ENCODE data around the gene FBXO31.

The FBXO31 gene

DNA sequence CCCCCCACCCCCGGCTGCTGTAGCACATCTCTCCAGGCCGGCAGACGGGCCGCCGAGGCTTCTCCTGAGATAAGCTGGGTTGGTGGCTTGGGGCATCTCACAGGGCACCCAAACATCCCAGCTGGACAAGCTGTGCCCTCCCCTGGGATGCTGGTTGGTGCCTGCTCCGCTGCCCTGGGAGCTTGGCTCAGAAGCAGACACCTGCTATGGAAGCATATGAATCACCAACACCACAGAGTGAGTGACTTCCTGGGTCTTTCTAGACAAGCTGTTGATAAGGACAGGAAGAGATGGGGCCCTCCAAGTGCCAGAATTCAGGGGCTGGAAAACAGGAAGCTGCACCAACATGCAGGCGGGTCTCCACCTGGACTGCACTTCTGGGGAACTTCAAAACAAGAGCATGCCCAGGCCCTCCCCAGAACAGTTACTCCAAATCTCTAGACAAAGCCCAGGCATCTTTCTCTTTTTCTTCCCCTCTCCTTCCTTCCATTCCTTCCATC, 80.1 kb downstream of the FBXO31 start:
- peaks cover 2% of the 10 kb centered on the region for H3K36me3 ChIP-seq (ENCODE audit: control insufficient read depth, insufficient read depth, low read length)
- no peaks in the 10 kb centered on the region for H3K9me3 ChIP-seq (ENCODE audit: control insufficient read depth, low read length)
- WGBS, 2 experiments (ENCODE audit: insufficient coverage in 2 of 2): 93 to 94% methylated on average over 3 to 5 of the region's 7 CpGs
- no peak overlapping the region for H3K4me3 ChIP-seq (ENCODE audit: extremely low read depth, insufficient read depth, low read length, poor library complexity, severe bottlenecking)
- H3K27ac ChIP-seq (ENCODE audit: low read depth, low read length, severe bottlenecking): no peak overlapping the region
- H3K4me1 ChIP-seq (ENCODE audit: control insufficient read depth, insufficient read depth, low read length, poor library complexity, severe bottlenecking): peaks cover 3% of the 10 kb centered on the region

DNA sequence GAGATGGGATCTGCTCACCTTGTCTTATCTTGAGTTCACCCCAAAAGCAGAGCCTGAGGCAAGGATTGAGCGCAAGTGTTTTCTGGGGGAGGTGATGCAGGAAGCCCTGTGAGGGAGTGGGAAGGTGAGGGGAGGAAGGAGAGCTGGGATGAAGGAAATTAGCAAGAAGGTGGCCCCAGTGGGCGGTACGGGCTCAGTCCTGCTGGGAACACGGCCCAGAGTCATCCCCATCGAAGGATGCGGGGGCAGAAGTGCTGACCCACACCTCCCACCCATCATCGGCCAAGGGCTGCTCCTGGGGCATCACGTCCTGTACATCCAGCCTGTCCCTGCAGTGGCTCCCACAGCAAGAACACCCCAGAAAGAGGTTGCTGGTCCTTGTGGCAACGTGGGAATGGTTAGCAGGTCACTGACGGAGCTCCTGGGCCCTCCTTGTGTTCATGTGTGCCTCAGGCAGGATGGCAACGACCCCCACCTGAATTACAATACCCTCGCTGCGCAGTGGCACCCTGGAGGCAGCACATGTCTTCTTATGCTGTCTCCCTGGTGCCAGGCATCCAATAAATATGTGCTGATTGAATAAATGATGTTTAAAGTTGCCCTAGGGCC, 84.6 kb downstream of the FBXO31 start:
- H3K36me3 ChIP-seq (ENCODE audit: control insufficient read depth, insufficient read depth, low read length): peaks cover 2% of the 10 kb centered on the region
- no peak overlapping the region for H3K27ac ChIP-seq (ENCODE audit: low read depth, low read length, severe bottlenecking)
- H3K4me1 ChIP-seq (ENCODE audit: control insufficient read depth, insufficient read depth, low read length, poor library complexity, severe bottlenecking): peaks cover 3% of the 10 kb centered on the region
- WGBS, 2 experiments (ENCODE audit: insufficient coverage in 2 of 2): 83 to 91% methylated on average over 9 to 11 of the region's 13 CpGs
- H3K9me3 ChIP-seq (ENCODE audit: control insufficient read depth, low read length): no peaks in the 10 kb centered on the region
- no peak overlapping the region for H3K4me3 ChIP-seq (ENCODE audit: extremely low read depth, insufficient read depth, low read length, poor library complexity, severe bottlenecking)

DNA sequence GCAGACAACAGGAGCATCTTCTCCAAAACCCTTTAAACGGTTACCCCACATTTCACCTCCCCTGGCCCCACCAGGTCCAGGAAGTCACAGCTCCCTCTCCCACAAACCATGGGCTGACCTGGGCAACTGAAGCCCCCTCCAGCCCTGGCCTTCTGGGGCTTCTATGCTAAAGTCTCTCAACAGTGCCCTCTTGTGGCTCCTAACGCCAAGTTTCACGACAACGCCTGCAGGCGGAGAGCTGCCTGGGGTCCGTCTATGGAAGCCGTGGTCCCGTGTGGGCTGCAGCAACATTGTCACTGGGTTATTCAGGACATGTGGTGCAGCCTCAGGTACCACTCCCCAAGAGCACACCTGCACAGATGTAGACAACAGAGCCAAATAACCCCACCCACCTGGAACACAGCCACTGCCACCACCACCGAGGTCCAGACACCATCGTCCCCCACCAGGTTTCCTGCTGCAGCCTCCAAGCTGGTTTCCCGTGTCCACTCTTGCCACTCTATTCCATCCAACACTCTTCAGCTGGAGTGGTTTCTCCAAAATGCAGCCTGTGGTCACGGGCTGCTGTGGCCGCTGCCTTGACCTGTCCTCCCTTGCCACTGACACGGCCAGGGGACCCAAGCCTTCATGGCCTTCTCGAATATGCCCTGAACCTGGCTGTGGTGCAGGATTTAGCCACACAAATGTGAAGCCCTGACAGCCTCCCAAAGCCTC, 85.5 kb downstream of the FBXO31 start:
- Histone ChIP-seq H3K4me3 (ENCODE audit: extremely low read depth, insufficient read depth, low read length, poor library complexity, severe bottlenecking) (no peak overlapping the region), H3K4me1 (ENCODE audit: control insufficient read depth, insufficient read depth, low read length, poor library complexity, severe bottlenecking) (no peaks in the 10 kb centered on the region), H3K9me3 (ENCODE audit: control insufficient read depth, low read length) (no peaks in the 10 kb centered on the region), H3K27ac (ENCODE audit: low read depth, low read length, severe bottlenecking) (no peak overlapping the region), H3K36me3 (ENCODE audit: control insufficient read depth, insufficient read depth, low read length) (peaks cover 2% of the 10 kb centered on the region)
- 60 to 62% methylated on average over 15 of the region's 15 CpGs for WGBS, 2 experiments (ENCODE audit: insufficient coverage in 2 of 2)

DNA sequence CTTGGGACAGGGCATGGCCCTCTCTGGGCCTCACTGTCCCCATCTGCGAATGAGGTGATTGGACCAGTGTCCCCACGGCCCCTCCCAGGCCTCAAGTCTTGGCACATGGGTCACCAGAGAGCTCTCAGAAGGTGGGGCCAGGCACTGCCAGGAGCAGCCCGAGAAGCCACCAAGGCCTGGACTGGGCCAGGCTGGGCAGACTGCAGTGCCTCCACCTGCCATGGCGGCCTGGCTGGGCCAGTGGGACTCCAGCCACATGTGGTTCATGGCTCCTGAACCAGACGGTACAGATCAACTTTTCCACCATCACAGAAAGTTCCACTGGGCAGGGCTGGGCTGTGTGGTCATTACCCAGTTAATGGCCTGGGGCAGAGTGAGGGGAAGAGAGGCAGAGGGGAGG, 86.2 kb downstream of the FBXO31 start:
- Histone ChIP-seq H3K27ac (ENCODE audit: low read depth, low read length, severe bottlenecking) (no peak overlapping the region), H3K9me3 (ENCODE audit: control insufficient read depth, low read length) (no peaks in the 10 kb centered on the region), H3K36me3 (ENCODE audit: control insufficient read depth, insufficient read depth, low read length) (no peaks in the 10 kb centered on the region), H3K4me1 (ENCODE audit: control insufficient read depth, insufficient read depth, low read length, poor library complexity, severe bottlenecking) (no peaks in the 10 kb centered on the region), H3K4me3 (ENCODE audit: extremely low read depth, insufficient read depth, low read length, poor library complexity, severe bottlenecking) (no peak overlapping the region)
- 92 to 94% methylated on average over 4 of the region's 5 CpGs for WGBS, 2 experiments (ENCODE audit: insufficient coverage in 2 of 2)

DNA sequence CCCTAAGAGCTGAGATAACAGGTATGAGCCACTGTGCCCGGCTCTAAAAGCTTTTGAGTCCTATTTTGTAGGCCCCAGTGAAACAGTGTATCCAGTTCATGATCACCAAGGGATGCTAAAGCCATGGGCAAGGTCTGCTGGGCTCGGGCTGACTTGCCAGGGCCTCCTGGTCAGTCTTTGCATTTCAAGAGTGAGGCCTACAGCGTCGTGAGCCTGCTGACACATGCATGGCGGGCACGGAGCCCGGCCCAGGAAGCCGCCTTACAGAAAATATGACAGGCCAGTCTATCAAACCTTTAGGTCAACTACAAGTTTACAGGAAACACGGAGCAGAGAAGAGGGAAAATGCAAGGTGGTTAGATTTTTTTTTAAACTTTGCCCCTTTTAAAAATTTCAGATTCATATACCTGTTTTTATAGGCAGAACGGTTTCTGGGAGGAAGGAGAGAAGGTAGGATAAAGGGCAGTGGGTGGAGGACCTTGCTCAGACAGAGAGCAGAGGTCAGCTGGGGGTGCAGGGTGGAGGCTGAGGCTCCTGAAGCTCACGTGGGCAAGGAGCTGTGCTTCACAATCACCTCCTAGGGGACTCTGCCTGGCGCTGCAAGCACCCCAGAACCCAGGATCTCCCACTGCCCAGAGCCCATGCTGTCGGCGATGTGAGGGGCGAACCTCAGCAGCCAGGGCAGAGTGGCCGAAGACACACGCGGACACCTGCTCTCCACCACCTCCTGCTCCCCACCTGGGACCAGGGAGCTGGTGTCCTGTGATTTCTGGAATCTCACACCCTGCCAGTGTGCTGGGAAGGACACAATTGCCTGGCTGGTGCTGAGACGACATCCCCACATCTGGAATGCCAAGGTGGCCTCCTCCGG, 87.7 kb downstream of the FBXO31 start:
- Histone ChIP-seq H3K9me3 (ENCODE audit: control insufficient read depth, low read length) (no peaks in the 10 kb centered on the region), H3K4me3 (ENCODE audit: extremely low read depth, insufficient read depth, low read length, poor library complexity, severe bottlenecking) (no peak overlapping the region), H3K36me3 (ENCODE audit: control insufficient read depth, insufficient read depth, low read length) (no peaks in the 10 kb centered on the region), H3K4me1 (ENCODE audit: control insufficient read depth, insufficient read depth, low read length, poor library complexity, severe bottlenecking) (no peaks in the 10 kb centered on the region), H3K27ac (ENCODE audit: low read depth, low read length, severe bottlenecking) (no peak overlapping the region)
- 86 to 89% methylated on average over 8 to 15 of the region's 20 CpGs for WGBS, 2 experiments (ENCODE audit: insufficient coverage in 2 of 2)

DNA sequence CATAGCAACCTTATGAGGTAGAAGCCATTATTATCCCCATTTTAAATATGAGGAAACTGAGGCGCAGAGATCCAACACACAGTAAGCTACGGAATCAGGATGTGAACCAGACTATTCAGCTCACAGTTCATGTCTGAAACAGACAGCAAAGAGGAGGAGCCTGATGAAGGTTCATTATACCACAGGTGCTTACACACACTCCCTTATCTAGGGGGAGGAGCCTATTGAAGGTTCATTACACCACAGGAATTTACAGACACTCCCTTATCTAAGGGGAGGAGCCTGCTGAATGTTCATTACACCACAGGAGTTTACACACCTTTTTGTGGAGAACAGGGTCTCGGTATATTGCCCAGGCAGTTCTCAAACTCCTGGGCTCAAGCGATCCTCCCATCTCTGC, 88.3 kb downstream of the FBXO31 start:
- no peaks in the 10 kb centered on the region for H3K4me1 ChIP-seq (ENCODE audit: control insufficient read depth, insufficient read depth, low read length, poor library complexity, severe bottlenecking)
- H3K36me3 ChIP-seq (ENCODE audit: control insufficient read depth, insufficient read depth, low read length): no peaks in the 10 kb centered on the region
- H3K4me3 ChIP-seq (ENCODE audit: extremely low read depth, insufficient read depth, low read length, poor library complexity, severe bottlenecking): no peak overlapping the region
- no peaks in the 10 kb centered on the region for H3K9me3 ChIP-seq (ENCODE audit: control insufficient read depth, low read length)
- 91% methylated on average over 4 of the region's 4 CpGs for WGBS, 2 experiments (ENCODE audit: insufficient coverage in 2 of 2)
- no peak overlapping the region for H3K27ac ChIP-seq (ENCODE audit: low read depth, low read length, severe bottlenecking)

DNA sequence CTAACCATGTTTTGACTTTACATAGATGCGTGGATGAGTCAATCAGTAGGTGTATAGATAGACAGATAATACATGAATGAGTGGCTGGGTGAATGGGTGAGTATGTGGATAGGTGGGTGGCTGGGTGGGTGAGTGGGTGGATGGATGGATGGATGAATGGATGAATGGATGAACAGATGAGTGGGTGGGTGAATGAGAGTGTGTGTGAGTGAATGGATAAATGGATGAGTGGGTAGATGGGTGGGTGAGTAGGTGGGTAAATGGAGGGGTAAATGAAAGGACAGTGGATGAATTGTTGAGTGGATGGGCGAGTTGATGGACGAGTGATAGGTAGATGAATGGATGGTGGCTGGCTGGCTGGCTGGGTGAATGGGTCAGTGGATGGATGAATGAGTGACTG, 89.6 kb downstream of the FBXO31 start:
- Histone ChIP-seq H3K27ac (ENCODE audit: low read depth, low read length, severe bottlenecking) (no peak overlapping the region), H3K9me3 (ENCODE audit: control insufficient read depth, low read length) (no peaks in the 10 kb centered on the region)
- 89 to 100% methylated on average over 3 of the region's 3 CpGs for WGBS, 2 experiments (ENCODE audit: insufficient coverage in 2 of 2)

DNA sequence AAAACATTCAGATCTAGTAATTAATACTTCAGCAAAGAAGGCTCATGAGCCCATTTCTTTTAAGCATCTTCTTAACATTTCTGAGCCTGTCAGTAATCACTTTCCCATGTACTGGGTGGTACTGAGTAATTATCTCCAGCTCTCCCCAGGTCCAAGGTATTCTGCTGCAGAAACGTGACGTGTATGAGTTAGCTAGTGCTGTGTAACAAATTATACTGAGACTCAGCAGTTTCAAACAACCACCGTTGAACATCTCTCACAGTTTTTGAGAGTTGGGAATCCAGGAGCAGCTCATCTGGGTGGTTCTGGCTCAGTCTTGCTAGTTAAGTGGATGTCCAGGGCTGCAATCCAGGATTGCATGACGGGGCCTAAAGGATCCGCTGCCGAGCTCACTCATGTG, 91.6 kb downstream of the FBXO31 start:
- Histone ChIP-seq H3K4me1 (ENCODE audit: control insufficient read depth, insufficient read depth, low read length, poor library complexity, severe bottlenecking) (no peaks in the 10 kb centered on the region), H3K9me3 (ENCODE audit: control insufficient read depth, low read length) (no peaks in the 10 kb centered on the region), H3K4me3 (ENCODE audit: extremely low read depth, insufficient read depth, low read length, poor library complexity, severe bottlenecking) (no peak overlapping the region), H3K27ac (ENCODE audit: low read depth, low read length, severe bottlenecking) (no peak overlapping the region), H3K36me3 (ENCODE audit: control insufficient read depth, insufficient read depth, low read length) (no peaks in the 10 kb centered on the region)
- WGBS, 2 experiments (ENCODE audit: insufficient coverage in 2 of 2): 94 to 97% methylated on average over 4 to 6 of the region's 6 CpGs

More for the DNA sequence above, 89.6 kb downstream of the FBXO31 start:
- Histone ChIP-seq H3K36me3 (ENCODE audit: control insufficient read depth, insufficient read depth, low read length) (no peaks in the 10 kb centered on the region), H3K4me3 (ENCODE audit: extremely low read depth, insufficient read depth, low read length, poor library complexity, severe bottlenecking) (no peak overlapping the region), H3K4me1 (ENCODE audit: control insufficient read depth, insufficient read depth, low read length, poor library complexity, severe bottlenecking) (no peaks in the 10 kb centered on the region)

DNA sequence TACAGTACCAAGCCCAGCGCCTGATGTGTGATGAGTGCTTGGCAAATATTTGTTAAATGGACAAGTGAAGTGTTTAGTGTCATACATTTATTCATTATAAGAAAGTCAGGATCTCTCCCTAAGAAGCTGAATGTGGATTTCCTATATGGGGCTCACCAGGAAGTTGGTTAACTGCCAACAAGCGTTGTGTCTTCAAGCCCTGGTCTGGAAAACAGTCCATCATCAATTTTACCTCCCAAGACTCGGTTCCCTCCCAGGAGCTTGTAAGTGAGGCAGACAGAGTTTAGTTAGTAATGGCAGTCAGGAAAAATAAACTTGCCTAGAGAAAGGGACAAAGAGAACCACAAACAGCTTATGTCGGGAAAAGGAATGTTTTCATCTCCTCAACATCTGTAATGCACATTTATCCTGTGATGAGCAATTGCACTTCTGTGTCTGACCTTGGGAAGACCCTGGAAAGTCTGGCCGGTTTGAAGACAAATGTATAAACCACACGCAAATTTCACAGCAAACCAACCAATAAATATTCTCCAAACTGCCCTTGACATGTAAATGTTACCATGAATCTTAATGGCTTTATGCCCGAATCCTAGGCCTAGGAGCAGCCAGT, 94.7 kb downstream of the FBXO31 start:
- Histone ChIP-seq H3K9me3 (ENCODE audit: control insufficient read depth, low read length) (no peaks in the 10 kb centered on the region), H3K4me1 (ENCODE audit: control insufficient read depth, insufficient read depth, low read length, poor library complexity, severe bottlenecking) (no peaks in the 10 kb centered on the region), H3K27ac (ENCODE audit: low read depth, low read length, severe bottlenecking) (no peak overlapping the region), H3K36me3 (ENCODE audit: control insufficient read depth, insufficient read depth, low read length) (no peaks in the 10 kb centered on the region), H3K4me3 (ENCODE audit: extremely low read depth, insufficient read depth, low read length, poor library complexity, severe bottlenecking) (no peak overlapping the region)
- 93 to 100% methylated on average over 3 to 5 of the region's 7 CpGs for WGBS, 2 experiments (ENCODE audit: insufficient coverage in 2 of 2)

DNA sequence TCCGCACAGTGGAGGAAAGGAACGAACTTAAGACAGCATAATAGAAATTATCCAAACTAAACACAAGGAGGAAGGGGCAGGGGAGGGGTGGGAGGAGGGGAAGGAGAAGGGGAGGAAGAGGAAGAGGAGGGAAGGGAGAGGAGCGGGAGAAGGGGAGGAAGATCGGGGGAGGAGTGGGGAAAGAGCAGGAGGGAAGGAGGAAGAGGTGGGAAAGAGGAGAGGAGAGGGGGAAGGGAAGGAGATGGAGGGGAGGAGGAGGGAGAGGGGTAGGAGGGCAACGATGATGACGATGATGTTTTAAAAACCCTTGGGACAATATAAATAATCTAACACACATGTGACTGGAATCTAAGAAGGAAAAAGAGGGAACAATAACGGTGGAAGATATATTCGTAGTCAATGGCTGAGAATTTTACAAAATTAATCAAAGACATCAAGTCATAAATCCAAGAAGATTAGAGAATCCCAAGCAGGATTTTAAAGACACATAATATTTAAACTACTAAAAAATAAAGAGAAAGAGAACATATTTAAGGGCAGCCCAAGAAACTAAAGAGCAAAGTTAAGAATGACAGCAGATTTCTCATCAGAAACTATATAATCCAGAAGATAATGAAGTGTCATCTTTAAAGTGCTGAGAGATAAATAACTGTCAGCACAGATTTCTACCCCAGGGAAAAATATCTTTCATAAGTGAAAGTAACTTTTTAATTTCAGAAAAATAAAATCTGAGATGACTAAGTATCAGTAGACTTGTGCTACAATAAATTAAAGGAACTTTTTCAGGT, 96.5 kb downstream of the FBXO31 start:
- no peaks in the 10 kb centered on the region for H3K4me1 ChIP-seq (ENCODE audit: control insufficient read depth, insufficient read depth, low read length, poor library complexity, severe bottlenecking)
- no peaks in the 10 kb centered on the region for H3K36me3 ChIP-seq (ENCODE audit: control insufficient read depth, insufficient read depth, low read length)
- H3K4me3 ChIP-seq (ENCODE audit: extremely low read depth, insufficient read depth, low read length, poor library complexity, severe bottlenecking): no peak overlapping the region
- H3K27ac ChIP-seq (ENCODE audit: low read depth, low read length, severe bottlenecking): no peak overlapping the region
- WGBS, 2 experiments (ENCODE audit: insufficient coverage in 2 of 2): 89 to 92% methylated on average over 2 of the region's 8 CpGs
- H3K9me3 ChIP-seq (ENCODE audit: control insufficient read depth, low read length): no peaks in the 10 kb centered on the region

Measured in mesodermal cell (in vitro differentiated cells).